Measurements from ENCODE around the gene TUBGCP6.

- TF ChIP-seq EZH2 (IDR thresholded peaks at IDR 0.05; ENCODE audit: borderline replicate concordance, low read depth, low read length, poor library complexity, severe bottlenecking), result no peak
- TF ChIP-seq CTCF (conservative IDR thresholded peaks at IDR 0.05; ENCODE audit: low read depth, low read length), result no peak
These were observed 57.9 kb downstream of the TUBGCP6 start for GRCh38 chr22:50186761-50187523.

Measured in A673 (cell line).